Upper lobe of left lung (tissue), 6 donors: Measurements from ENCODE around the gene RGMB. TPM values are rescaled to one million over a fixed set of nuclear protein-coding genes. Genes with fewer than 3 reads are reported as not detected.
A peak's percentile ranks its signal among the peaks of the same experiment; 100 is the strongest.

Experiments
- ATAC-seq, 2 donors: fragments of 200-7000 bp; cut with Tn5 transposase; one replicate each; pipeline ENCODE4 v1.9.1; 2022; ENCODE audit warnings: mild to moderate bottlenecking in 2 of 2, moderate library complexity in 2 of 2; ENCODE audit not compliant: low FRiP score in 2 of 2
- DNase-seq, 2 donors: peaks; one replicate each; pipeline ENCODE4 v3.0.0-alpha.2; 2019 to 2020
- H3K27ac ChIP-seq, 4 donors: fragments of 200-600 bp; sonication (generic); one replicate each; pipeline ENCODE4 v1.5.1; 2016 to 2019
- H3K27me3 ChIP-seq, 4 donors: fragments of 200-600 bp; sonication (generic); one replicate each; pipeline ENCODE4 v1.5.1; 2017 to 2019
- H3K36me3 ChIP-seq, 4 donors: fragments of 200-600 bp; sonication (generic); one replicate each; pipeline ENCODE4 v1.5.1; 2016 to 2019
- H3K4me1 ChIP-seq, 4 donors: fragments of 200-600 bp; sonication (generic); one replicate each; pipeline ENCODE4 v1.5.1; 2018 to 2019
- H3K4me3 ChIP-seq, 4 donors: fragments of 200-600 bp; sonication (generic); one replicate each; pipeline ENCODE4 v1.5.1; 2017 to 2019; ENCODE audit warnings: mild to moderate bottlenecking in 2 of 4, moderate library complexity in 1 of 4
- H3K9me3 ChIP-seq, 4 donors: fragments of 200-600 bp; sonication (generic); one replicate each; pipeline ENCODE4 v1.5.1; 2018 to 2019
- CTCF ChIP-seq, 6 experiments: fragments of 450-650 bp in 4 of 6; fragments of 200-600 bp in 2 of 6; sonication (generic) in 2 of 6; IDR thresholded peaks; one replicate each; pipeline ENCODE4 v1.5.1; 2016 to 2019; ENCODE audit warnings: antibody characterized with exemption in 6 of 6
- EP300 ChIP-seq, 4 donors: sonication (generic); formaldehyde crosslinking; IDR thresholded peaks; one replicate each; pipeline ENCODE4 v1.5.1; 2017; ENCODE audit warnings: antibody characterized with exemption in 4 of 4, control low read depth in 2 of 4
- POLR2A ChIP-seq, 4 donors: fragments of 450-650 bp; IDR thresholded peaks; one replicate each; pipeline ENCODE4 v1.5.1; 2016 to 2017; ENCODE audit warnings: antibody characterized with exemption in 4 of 4, mild to moderate bottlenecking in 2 of 4
- POLR2AphosphoS5 ChIP-seq, 2 donors: sonication (generic); formaldehyde crosslinking; IDR thresholded peaks; one replicate each; pipeline ENCODE4 v1.5.1; 2017; ENCODE audit warnings: antibody characterized with exemption in 2 of 2
- WGBS, 2 donors: methylation state at CpG; one replicate each; pipeline ENCODE4 v1.1.5; 2017 to 2018; 5-methylcytosine and 5-hydroxymethylcytosine counted together
- total RNA-seq, 6 donors: library from RNA; depleted of rRNA in 4 of 6; stranded (reverse); fragments of >200 nt in 4 of 6; gene quantifications; one replicate each; pipeline versions ENCODE4 v1.1.0 to v1.2.1, GENCODE V29; 2016 to 2021
- donor health status: DM: no; HTN: no; CAD: no; lungs with moderate emphysema.
- donor health status: DM: no; HTN: yes; CAD: no; lungs with severe emphysema.

RGMB gene
- total RNA-seq, 6 donors from 2014 or later = 19.0 to 52.2 (median 33.1) TPM

GRCh38 chr5:98786191-98786853, 12.9 kb downstream of the RGMB start:
- TF ChIP-seq CTCF (IDR thresholded peaks at IDR 0.05) = no peak
- TF ChIP-seq POLR2AphosphoS5 (IDR thresholded peaks at IDR 0.05) = no peak
- TF ChIP-seq EP300 (IDR thresholded peaks at IDR 0.05) = no peak
- no peak for TF ChIP-seq POLR2A (IDR thresholded peaks at IDR 0.05)
- Histone ChIP-seq H3K9me3 (no peaks in the 10 kb centered on the region), H3K36me3 (peaks cover 0 to 8% (median 0%) of the 10 kb centered on the region in 4 donors), H3K27ac (peak overlapping the region in 2 of 4 donors; percentile 23 to 62), H3K27me3 (no peaks in the 10 kb centered on the region), H3K4me1 (peaks cover 23 to 61% (median 40%) of the 10 kb centered on the region in 4 donors), H3K4me3 (no peak overlapping the region)
- WGBS, 2 donors = 40 to 51% methylated on average over 4 of the region's 4 CpGs
- DNase-seq (no peak), ATAC-seq (peak in 1 of 2 donors; percentile 24)

GRCh38 chr5:98787131-98787719, 13.8 kb downstream of the RGMB start:
- H3K4me3 ChIP-seq = no peak overlapping the region
- H3K27me3 ChIP-seq = no peaks in the 10 kb centered on the region
- H3K27ac ChIP-seq = peak overlapping the region in 3 of 4 donors; percentile 6 to 62 (median 57)
- H3K9me3 ChIP-seq = no peaks in the 10 kb centered on the region
- peaks cover 23 to 63% (median 40%) of the 10 kb centered on the region in 4 donors for H3K4me1 ChIP-seq
- DNase-seq (no peak), ATAC-seq (no peak)
- TF ChIP-seq EP300 (IDR thresholded peaks at IDR 0.05) (no peak), POLR2AphosphoS5 (IDR thresholded peaks at IDR 0.05) (no peak), CTCF (IDR thresholded peaks at IDR 0.05) (no peak), POLR2A (IDR thresholded peaks at IDR 0.05) (no peak)
- 76 to 78% methylated on average over 5 of the region's 5 CpGs for WGBS, 2 donors
- peaks cover 0 to 5% (median 0%) of the 10 kb centered on the region in 4 donors for H3K36me3 ChIP-seq

DNA sequence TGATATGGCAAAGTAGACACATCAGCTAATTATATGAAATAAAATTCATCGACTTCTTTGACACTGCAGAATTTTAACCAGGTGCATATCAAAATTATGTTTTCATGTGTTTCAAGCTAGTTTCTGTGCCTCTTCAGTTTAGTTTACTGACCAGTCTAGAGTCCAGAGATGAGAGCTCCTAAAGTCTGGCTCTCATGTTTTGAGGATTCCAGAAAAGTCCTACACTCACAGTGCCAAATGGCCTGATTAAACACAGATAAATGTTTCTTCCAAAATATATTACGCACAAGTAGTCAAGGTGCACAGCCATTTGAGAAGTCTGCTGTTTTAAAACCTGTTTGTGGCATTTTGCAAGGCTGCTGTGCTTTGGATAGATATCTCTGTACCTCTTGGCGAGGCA, 15.6 kb downstream of the RGMB start:
- ATAC-seq (no peak), DNase-seq (no peak)
- WGBS, 2 donors = 75% methylated on average over 3 of the region's 3 CpGs
- peaks cover 21 to 54% (median 37%) of the 10 kb centered on the region in 4 donors for H3K4me1 ChIP-seq
- no peak overlapping the region for H3K4me3 ChIP-seq
- TF ChIP-seq POLR2AphosphoS5 (IDR thresholded peaks at IDR 0.05) = no peak
- no peak for TF ChIP-seq POLR2A (IDR thresholded peaks at IDR 0.05)
- no peak for TF ChIP-seq EP300 (IDR thresholded peaks at IDR 0.05)
- TF ChIP-seq CTCF (IDR thresholded peaks at IDR 0.05) = no peak
- H3K36me3 ChIP-seq = peaks cover 0 to 12% (median 7%) of the 10 kb centered on the region in 4 donors
- no peak overlapping the region for H3K27ac ChIP-seq
- H3K27me3 ChIP-seq = no peaks in the 10 kb centered on the region
- H3K9me3 ChIP-seq = no peaks in the 10 kb centered on the region

DNA sequence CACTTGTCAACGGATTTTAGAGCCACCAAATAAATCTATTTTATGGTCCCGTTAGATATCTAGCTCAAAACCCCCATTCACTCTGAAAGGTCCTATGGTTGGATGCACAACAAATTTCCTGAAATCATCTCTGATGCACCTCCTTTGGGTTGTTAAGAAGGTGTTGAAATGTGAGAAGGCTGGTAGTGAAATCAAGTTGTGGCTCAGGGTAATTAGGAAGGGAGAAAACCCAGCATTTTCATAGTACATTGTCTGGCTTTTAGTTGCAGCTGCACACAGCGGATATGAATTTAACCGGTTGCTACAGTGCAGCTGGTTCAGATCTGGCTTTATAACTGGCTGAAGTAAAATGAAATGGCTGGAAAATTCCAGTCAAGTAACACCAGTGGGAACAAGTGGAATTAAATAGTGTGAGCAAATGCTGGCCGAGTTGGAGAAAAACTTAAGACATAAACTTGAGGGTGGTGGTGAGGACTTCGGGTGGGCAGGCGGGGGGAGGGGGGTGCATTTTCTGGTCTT, 17.6 kb downstream of the RGMB start:
- H3K4me3 ChIP-seq = no peak overlapping the region
- H3K9me3 ChIP-seq = no peaks in the 10 kb centered on the region
- ATAC-seq (no peak), DNase-seq (no peak)
- H3K36me3 ChIP-seq = peaks cover 0 to 12% (median 7%) of the 10 kb centered on the region in 4 donors
- H3K4me1 ChIP-seq = peaks cover 9 to 36% (median 26%) of the 10 kb centered on the region in 4 donors
- H3K27me3 ChIP-seq = no peaks in the 10 kb centered on the region
- 80% methylated on average over 7 of the region's 7 CpGs for WGBS, 2 donors
- H3K27ac ChIP-seq = no peak overlapping the region
- TF ChIP-seq POLR2AphosphoS5 (IDR thresholded peaks at IDR 0.05) (no peak), EP300 (IDR thresholded peaks at IDR 0.05) (no peak), CTCF (IDR thresholded peaks at IDR 0.05) (no peak), POLR2A (IDR thresholded peaks at IDR 0.05) (no peak)
